Measurements from ENCODE around the gene GDF7.

DNA sequence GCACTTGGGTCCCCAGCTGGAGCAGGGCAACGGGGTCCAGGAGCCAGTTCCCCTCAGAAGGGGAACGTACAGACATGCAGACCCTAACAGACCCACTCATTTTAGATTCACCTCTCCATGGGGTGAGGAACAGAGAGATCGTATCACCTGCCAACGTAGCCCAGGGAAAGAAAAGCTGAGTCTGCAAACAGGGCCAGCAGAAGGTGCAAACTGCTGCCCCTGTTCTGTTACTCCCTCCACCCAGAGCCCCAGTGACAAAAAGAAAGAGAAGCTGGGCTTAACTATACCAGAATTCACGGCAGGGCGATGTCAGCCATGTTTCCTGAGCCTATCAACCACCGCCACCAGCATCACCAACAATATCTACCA is 15.2 kb upstream of the GDF7 start:
- TF ChIP-seq EP300 (IDR thresholded peaks at IDR 0.05; ENCODE audit: borderline replicate concordance in 1 of 2, control insufficient read depth in 1 of 2, low read depth in 2 of 2, low read length in 2 of 2) (no peak), CHD2 (IDR thresholded peaks at IDR 0.05; ENCODE audit: borderline replicate concordance, low read depth, low read length) (no peak), LARP7 (IDR thresholded peaks at IDR 0.05) (no peak), CBX3 (IDR thresholded peaks at IDR 0.05; ENCODE audit: borderline replicate concordance, low read depth) (no peak), MYC (IDR thresholded peaks at IDR 0.05; ENCODE audit: insufficient read depth, insufficient read length, insufficient replicate concordance, low read length, severe bottlenecking) (no peak), KDM1A (IDR thresholded peaks at IDR 0.05; ENCODE audit: borderline replicate concordance) (no peak), ZZZ3 (IDR thresholded peaks at IDR 0.05; ENCODE audit: control insufficient read depth, insufficient read length, low read depth) (no peak), TAF1 (IDR thresholded peaks at IDR 0.05; ENCODE audit: borderline replicate concordance, low read depth, low read length) (no peak)
